Retina (tissue), 1 donor: ENCODE data around the gene CTAGE8.
A peak's percentile ranks its signal among the peaks of the same experiment; 100 is the strongest.
"Not testable (repeated sequence)": the region's sequence is repeated elsewhere in the genome, so short reads cannot be mapped to it uniquely, and the experiment has no call there.

ENCODE experiments used
- DNase-seq: peaks from one replicate; pipeline ENCODE4 v3.0.0-alpha.2; 2016

CTAGE8 gene, protein sequence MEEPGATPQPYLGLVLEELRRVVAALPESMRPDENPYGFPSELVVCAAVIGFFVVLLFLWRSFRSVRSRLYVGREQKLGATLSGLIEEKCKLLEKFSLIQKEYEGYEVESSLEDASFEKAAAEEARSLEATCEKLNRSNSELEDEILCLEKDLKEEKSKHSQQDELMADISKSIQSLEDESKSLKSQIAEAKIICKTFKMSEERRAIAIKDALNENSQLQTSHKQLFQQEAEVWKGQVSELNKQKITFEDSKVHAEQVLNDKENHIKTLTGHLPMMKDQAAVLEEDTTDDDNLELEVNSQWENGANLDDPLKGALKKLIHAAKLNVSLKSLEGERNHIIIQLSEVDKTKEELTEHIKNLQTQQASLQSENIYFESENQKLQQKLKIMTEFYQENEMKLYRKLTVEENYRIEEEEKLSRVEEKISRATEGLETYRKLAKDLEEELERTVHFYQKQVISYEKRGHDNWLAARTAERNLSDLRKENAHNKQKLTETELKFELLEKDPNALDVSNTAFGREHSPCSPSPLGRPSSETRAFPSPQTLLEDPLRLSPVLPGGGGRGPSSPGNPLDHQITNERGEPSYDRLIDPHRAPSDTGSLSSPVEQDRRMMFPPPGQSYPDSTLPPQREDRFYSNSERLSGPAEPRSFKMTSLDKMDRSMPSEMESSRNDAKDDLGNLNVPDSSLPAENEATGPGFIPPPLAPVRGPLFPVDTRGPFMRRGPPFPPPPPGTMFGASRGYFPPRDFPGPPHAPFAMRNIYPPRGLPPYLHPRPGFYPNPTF

DNA sequence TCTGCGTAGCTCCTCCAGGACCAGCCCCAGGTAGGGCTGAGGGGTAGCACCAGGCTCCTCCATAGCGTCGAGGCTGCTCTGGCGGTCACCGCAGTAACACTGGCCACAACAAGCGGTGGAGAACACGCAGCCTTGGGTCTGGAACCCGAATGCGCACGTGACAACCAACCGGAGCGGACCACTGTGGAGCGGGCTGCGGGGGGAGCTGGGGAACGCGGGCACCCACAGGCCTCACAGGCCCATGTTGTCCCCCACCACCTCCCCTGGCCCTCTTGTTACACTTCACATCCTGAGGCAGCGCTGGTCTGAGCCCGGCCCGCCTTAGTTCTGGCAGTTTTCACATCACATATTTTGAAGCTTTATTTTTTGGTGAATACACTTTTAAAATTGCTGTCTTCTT, at the start of gene CTAGE8:
Gene CTAGE8, minus strand, starts transcription at position 101 of the 400 bp plus-strand sequence. Its CDS starts 38 bp downstream, at position 63.
- not testable (repeated sequence) for DNase-seq

DNA sequence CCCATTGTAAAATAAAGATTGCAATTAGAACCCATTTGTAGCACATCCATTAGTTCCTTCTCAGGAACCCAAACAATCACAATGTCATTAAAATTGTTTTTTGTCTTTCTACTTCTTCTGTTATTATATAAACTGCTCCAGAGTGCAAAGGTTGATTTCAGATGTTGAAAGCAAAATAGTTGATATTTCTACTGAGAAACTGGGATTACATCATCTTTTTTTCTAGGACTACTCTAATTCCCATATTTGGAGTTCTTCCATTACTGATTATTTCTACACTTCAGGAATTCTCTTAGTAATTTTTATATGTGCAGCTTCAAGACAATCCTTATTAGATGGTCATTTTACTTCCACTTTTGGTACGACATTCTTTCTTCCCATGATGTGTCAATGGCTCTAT, 48.4 kb upstream of the CTAGE8 start:
- not testable (repeated sequence) for DNase-seq

DNA sequence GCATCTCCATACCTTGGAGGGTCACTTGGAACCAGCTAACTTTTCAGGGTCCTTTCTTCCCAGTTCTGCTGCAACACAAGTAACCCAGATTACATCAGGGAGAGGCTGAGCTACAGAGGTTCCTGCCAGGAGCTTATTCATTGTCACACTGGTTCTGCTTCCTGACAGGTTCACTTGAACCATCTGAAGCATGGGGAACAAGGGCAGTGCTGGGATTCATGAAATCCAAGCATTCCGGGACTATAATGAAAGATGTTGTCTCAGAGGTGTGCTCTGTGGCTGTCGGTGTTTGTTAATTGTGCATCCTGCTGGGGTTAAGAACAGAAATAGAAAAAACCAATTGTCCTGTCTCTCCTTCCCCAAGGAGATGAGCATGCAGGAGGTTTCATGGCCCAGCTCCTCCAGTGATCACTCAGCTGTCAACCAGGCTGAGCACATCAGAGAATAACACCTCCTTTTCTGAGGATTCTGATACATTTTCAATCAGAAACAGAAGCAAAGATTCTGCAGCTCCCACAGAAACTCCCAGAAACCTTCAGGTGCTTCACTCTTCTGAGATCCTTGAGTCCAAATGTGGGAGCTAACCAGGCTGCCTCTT, 42.9 kb upstream of the CTAGE8 start, which contains the start of gene OR2A1:
Gene OR2A1, plus strand, starts transcription at position 548 of the 598 bp plus-strand sequence. CDS start 5,706 bp downstream, outside the sequence.
- not testable (repeated sequence) for DNase-seq

DNA sequence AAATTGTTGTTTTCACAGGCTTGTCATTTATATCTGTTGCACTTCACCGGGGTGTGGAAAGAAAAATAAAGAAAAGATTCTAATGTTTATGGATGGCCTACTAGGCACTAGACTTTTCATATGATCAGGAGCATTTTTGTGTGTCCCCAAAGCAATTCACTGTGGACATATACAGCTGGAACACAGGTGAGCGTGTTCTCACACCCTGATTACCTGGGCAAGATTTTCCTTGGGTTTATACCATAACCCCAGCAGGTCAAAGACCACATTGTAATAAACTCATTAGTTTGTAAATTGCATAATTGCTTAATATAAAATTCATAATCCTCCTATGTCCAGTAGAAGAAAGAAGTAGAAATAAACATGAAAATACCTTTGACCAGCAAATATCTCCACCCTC, 42.1 kb upstream of the CTAGE8 start:
- not testable (repeated sequence) for DNase-seq

DNA sequence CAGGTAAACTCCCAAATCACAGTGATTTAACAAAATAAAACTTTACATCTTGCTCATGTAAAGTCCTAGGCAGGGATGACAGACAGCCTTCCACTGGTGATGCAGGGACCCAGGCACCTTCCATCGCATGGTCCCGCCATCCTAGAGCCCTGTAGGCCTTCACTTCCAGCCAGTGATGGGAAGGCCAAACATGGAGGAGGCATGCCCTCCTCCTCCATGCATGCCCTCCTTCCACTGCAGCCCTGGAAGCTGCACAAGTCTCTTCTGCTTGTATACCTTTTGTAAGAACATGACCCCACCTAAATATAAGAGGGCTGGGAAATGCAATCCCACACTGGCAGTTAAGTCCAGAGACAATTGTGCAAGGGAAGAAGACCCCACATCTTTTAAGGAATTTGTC, 40.6 kb upstream of the CTAGE8 start:
- not testable (repeated sequence) for DNase-seq

DNA sequence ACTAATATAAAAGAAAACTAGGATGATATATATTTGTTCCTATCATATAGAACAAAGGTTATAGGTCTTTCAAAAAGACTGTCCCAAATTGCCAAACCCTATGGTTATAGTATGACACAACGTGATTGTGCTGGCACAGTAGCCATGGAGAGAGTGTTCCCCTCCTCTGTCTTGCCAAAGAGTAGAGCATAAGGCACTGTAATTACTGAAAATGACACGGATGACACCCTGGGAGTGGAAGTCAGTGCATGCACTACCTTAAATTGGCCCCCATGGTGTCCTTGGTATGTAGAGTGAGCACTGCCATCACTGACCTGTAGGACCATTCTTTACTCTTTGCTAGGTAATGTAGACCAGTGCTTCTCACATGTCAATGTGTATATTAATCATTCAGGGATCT, 36.1 kb upstream of the CTAGE8 start:
- DNase-seq = not testable (repeated sequence)

DNA sequence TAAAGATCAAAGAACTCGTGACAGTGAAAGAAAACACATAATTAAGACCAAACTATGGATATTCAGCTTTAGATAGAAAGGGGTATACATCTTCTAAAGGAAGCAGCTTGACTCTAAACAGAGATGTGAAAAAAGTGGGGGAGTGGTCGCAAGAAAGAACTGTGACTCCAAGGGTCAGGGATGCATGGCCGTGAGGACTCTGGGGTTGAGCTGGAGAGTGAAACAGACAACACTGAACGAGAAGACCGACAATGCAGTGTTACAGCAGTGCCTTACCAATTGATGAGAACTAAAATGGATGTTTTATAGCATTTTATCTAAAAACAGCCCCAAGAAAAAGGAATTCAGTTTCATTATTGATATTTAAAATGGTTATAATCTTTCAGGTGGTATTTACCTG, 34.5 kb upstream of the CTAGE8 start:
- DNase-seq = not testable (repeated sequence)

GRCh38 chr7:144302578-144303303, 33.7 kb upstream of the CTAGE8 start:
- DNase-seq = not testable (repeated sequence)

- DNase-seq = not testable (repeated sequence)
Measured at GRCh38 chr7:144293794-144294499, 24.9 kb upstream of the CTAGE8 start.

GRCh38 chr7:144292384-144293161, 23.5 kb upstream of the CTAGE8 start:
- not testable (repeated sequence) for DNase-seq

GRCh38 chr7:144291607-144292006, 22.5 kb upstream of the CTAGE8 start:
- DNase-seq = not testable (repeated sequence)

GRCh38 chr7:144287171-144287784, 18.2 kb upstream of the CTAGE8 start:
- DNase-seq = not testable (repeated sequence)

GRCh38 chr7:144283716-144284115, 14.6 kb upstream of the CTAGE8 start:
- not testable (repeated sequence) for DNase-seq

- DNase-seq = not testable (repeated sequence)
Measured at GRCh38 chr7:144282490-144282889, 13.4 kb upstream of the CTAGE8 start.

DNA sequence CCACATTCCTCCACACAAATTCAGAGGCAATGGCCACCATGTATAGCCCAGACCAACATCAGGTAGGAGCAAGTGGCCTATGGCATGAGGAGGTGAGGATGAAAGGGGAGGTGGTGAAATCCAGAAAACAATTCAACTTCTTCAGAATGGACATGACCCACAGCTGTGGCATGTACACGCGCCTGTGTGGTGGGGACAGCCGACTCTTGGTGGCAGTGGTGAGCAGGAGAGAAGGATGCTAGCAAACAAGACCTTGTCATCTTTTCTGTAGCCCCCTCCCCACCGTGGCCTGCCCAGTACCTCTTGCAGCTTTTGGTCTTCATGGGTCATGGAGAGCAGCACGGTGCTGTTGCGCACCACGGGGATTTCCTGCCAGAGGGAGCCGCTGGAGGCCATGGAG, 12.9 kb upstream of the CTAGE8 start:
- not testable (repeated sequence) for DNase-seq

GRCh38 chr7:144280010-144280409, 10.9 kb upstream of the CTAGE8 start:
- DNase-seq = not testable (repeated sequence)

DNA sequence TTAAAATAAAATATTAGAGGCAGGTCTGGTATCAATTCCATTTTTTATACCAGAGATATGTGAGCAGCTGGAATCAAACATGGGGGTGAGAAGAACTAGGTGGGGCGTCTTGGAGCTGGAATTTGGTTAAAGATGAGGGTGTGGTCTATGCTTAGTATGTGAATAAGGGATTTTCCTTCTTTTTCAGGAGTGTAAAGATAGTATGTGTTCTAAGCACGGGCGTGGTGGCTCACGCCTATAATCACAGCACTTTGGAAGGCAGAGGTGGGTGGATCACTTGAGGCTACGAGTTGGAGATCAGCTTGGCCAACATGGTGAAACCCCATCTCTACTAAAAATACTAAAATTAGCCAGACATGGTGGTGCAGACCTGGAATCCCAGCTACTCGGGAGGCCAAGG, 6.2 kb upstream of the CTAGE8 start:
- DNase-seq = not testable (repeated sequence)

- peak; percentile 0 for DNase-seq
Measured at GRCh38 chr7:144264692-144265091, 4.4 kb downstream of the CTAGE8 start, which contains the start of gene OR2A7. Gene OR2A7, minus strand, starts transcription at chr7:144264792. Its CDS starts 5,164 bp downstream, at chr7:144259628.

DNA sequence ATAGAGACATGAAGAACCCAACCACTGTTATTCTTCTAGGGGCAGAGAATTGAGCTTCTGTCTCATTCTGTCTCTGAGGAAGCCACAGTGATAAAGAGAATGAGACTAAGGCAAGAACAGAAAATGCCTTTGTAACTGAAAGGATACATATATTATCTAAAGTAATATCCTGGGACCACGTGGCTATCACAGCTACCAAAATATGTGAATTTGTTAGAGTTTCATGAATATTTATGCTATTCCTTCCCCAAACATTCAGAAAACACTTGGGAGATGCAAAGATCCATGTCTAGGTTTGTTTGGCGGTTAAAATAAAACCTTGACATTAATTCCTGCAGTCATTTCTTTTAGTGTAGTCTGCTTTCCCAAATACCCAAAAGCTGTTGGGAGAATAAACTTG, 7.0 kb downstream of the CTAGE8 start:
- not testable (repeated sequence) for DNase-seq

- DNase-seq = not testable (repeated sequence)
Measured at GRCh38 chr7:144259067-144259466, 10.0 kb downstream of the CTAGE8 start.
